HPDE6-E6E7 (cell line): ENCODE measurements around the gene GPR35.

Experiments
- DNase-seq: peaks from one replicate; pipeline ENCODE4 v3.0.0; 2011; ENCODE audit warnings: missing footprints; ENCODE audit errors: extremely low spot score

The GPR35 gene

DNA sequence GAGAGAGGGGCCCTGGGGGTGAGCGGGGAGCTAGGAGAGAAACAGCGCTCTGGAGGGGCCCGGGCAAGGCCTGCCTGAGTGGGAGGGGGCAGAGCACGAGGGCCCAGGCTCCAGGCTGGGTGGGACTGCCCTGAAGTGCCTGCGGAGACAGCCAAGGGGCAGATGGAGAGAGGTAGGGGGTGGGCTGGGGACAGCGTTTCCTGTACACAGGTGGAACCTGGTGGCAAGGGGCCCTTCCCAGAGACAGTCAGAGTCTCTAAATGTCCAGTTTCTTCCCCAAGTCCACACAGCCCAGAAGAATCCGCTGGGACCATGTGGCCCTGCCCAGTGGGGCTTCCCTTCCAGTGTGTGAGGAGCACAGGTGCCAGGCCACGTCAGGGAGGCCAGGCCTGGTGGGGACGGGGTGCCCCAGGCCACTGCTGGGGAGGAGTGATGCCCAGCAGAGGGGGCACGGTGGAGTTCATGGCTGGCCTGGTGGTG lies 1.7 kb upstream of the GPR35 start:
- DNase-seq, result no peak

GRCh38 chr2:240624011-240624949 lies 1.0 kb upstream of the GPR35 start:
- no peak for DNase-seq

- DNase-seq, result no peak
Measured at GRCh38 chr2:240626531-240627300, 1.4 kb downstream of the GPR35 start.

DNA sequence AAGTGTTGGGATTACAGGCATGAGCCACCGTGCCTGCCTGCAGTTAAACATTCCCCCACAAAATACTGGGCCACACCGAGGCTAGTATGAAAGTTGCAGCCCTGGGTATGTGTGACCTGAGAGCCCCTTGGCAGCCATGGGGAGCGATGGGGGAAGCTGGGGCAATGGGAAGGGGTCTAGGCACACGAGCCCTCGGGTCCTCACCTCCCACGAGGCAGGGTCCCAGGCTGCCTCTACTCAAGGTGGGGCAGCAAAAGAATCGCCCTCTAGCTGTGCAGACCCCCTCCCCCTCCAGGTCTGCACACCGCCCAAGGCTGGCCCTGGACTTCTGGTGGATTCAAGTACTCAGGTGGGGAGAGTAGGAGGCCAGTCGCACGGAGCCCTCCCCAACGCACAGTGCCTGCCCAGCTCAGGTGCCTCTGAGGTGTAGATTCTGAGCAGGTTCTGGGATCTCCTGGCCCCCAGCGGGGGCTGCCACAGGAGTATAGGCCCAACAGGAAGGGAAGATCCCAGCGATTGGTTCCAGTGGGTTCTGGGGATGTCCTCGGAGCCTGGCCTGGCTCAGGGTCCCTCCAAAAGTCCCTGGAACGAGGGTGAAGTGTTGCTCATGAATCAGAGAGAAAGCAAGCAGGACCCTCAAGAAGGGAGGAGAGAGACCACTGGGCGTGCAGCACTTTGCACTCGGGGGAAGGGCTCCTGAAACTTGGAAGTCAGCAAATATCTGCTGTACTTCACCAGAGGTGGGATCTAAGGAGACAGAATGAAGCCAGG lies 2.6 kb downstream of the GPR35 start:
- DNase-seq, result no peak

GRCh38 chr2:240628507-240628807 lies 3.2 kb downstream of the GPR35 start:
- DNase-seq, result no peak

GRCh38 chr2:240628808-240629618 lies 3.7 kb downstream of the GPR35 start:
- DNase-seq, result no peak

GRCh38 chr2:240629619-240629967 lies 4.3 kb downstream of the GPR35 start:
- DNase-seq, result no peak

GRCh38 chr2:240629968-240630770 lies 4.9 kb downstream of the GPR35 start:
- no peak for DNase-seq

DNA sequence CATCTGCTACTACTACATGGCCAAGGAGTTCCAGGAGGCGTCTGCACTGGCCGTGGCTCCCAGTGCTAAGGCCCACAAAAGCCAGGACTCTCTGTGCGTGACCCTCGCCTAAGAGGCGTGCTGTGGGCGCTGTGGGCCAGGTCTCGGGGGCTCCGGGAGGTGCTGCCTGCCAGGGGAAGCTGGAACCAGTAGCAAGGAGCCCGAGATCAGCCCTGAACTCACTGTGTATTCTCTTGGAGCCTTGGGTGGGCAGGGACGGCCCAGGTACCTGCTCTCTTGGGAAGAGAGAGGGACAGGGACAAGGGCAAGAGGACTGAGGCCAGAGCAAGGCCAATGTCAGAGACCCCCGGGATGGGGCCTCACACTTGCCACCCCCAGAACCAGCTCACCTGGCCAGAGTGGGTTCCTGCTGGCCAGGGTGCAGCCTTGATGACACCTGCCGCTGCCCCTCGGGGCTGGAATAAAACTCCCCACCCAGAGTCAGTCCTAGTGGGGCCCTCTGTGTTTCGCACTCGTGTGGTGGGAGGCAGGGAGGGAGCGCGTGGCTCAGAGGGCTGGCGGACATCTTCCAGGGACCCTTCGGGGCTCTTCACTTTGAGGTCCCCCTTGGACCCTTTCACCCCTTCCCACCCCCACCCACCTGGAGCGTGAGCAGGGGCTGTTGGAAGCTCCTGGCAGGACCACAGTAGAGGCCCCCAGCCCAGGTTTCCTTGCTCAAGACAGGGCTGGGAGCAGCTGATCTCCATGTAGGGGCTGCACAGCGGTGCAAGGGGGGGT lies 5.7 kb downstream of the GPR35 start:
- DNase-seq, result no peak

DNA sequence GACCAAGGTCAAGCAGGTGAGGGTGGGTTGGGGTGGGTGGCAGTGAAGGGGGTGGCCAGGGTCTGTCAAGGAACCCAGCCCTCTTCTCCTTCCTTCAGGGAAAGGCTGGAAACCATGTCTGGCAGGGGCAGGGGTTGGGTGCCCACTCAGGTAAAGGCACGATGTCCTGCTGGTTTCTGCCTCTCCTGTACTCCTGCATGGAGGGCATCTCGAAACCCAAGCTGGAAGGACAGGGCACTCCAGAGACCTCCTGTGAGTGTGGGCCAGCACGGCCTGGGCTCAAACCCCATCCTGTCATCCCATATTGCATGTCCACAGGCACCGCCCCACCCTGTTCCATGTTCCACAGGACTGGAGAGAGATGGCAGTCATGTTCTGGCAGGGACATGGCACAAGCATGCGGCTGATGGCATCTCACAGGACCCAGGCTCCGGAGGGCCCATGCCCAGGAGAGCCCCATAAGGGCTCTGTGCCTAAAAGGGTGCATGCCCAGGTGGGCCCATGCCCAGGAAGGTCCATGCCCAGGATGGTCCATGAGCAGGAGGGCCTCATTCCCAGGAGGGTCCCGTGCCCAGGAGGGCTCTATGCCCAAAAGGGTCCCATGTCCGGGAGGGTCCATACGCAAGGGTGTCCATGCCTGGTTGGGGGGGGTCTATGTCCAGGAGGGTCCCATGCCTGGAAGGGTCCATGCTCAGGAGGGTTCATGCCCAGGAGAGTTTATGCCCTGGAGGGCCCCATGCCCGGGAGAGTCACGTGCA lies 6.4 kb downstream of the GPR35 start:
- no peak for DNase-seq

- no peak for DNase-seq
Measured at GRCh38 chr2:240632306-240632721, 7.0 kb downstream of the GPR35 start.

DNA sequence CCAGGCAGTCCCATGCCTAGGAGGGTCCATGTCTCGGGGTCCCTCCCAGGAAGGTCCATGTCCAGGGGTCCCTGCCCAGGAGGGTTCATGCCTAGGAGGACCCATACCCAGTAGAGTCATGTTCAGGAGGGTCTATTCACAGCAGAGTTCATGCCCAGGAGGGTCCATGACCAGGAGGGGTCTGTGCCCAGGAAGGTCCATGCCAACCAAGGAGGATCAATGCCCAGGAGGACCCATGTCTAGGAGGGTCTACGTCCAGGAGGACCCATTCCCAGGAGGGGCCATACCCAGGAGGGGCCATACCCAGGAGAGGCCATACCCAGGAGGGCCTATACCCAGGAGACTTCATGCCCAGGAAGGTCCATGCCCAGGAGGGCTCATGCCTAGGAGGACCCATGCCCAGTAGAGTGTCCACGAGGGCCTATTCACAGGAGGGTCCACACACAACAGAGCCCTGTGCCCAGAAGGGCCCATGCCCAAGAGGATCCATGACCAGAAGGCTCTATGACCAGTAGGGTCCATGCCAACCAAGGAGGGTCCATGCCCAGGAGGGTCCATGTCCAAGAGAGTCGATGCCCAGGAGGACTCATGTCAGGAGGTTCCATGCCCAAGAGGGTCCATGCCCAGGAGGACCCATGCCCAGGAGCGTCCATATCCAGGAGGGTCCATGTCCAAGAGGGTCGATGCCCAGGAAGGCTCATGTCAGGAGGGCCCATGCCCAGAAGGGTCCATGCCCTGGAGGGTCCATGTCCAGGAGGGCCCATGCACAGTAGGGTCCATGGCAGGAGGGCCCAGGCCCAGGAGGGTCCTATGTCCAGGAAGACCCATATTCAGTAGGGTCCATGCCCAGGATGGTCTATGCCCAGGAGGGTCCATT lies 10.1 kb downstream of the GPR35 start:
- DNase-seq, result no peak

DNA sequence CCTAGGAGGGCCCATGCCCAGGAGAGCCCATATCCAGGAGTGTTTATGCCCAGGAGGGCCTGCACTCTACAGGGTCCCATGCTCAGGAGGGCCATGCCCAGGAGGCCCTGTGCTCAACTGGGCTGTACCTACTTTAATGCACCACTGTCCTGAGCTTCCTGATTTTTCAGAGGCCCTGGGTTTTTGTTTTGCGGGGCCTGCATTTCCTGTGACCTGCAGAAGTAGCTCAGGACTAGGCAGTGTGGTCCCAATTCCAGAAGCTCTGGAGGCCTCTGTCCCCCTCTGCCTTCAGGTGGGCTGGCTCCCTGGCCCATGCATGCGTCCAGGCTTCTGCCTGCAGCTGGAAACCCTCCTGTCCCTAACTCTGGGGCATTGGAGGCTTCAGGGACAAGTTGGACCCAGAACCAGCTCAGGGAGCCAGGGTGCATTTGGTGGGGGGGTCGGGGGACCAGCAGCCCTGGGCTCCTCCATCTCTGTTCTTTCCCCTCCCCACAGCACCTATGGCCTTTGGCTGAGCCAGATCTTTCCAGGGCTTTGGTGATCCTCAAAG lies 10.8 kb downstream of the GPR35 start:
- no peak for DNase-seq

GRCh38 chr2:240636563-240637115 lies 11.4 kb downstream of the GPR35 start:
- DNase-seq, result no peak

GRCh38 chr2:240637116-240637900 lies 12.0 kb downstream of the GPR35 start:
- DNase-seq, result no peak

GRCh38 chr2:240637901-240638345 lies 12.6 kb downstream of the GPR35 start:
- no peak for DNase-seq
